ENCODE data around the gene GDF10. TPM values are rescaled to one million over a fixed set of nuclear protein-coding genes. Genes with fewer than 3 reads are reported as not detected.

The GDF10 gene
- total RNA-seq, 4 donors from 2014 or later, result 5.8 to 29.7 (median 10.8) TPM

DNA sequence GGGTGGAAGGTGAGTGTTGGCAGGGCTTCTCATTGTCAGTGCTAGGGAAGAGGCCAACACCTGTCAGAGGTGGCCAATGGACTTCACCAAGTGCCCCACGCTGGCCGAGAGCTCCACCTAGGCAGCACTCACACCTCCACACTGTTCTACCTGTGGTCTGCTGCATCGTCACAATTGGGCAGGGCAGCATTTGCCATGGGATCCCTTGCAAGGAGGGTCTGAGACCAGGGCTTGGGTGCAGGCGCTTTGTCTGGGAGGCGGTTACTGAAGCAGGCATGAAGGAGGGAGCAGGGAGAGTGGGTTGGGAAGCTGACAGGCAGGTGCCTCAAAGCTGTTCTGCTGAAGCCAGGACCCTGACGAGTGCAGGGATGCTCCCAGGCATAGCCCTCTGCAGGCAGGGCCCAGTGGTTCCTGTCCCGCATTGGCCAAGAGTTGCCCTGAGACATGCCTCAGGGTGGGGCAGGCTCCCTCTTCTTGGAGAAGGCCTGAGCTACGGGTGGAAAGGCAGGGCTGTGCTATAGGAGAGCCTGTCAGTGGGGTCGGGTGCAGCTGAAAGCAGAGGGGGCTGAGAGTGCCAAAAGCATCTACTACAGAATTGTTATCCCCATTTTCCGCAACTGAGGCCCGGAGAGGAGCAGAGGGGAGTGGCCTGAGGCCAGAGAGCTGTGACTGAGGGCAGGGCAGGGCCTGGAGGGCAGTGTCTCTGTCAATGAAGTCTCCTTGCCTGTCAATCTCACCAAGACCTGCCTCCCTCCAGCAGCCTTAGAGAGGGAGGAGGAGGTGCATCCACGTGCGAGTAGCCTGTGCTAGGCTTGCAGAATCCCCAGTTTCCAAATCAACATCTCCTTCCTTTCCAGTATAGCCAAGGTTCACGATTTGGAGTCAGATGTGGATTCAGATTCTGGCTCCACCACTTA is 52.2 kb downstream of the GDF10 start:
- H3K36me3 ChIP-seq, result no peaks in the 10 kb centered on the region
- WGBS, 2 donors (ENCODE audit: low coverage in 1 of 2), result 80 to 93% methylated on average over 1 to 3 of the region's 14 CpGs
- no peaks in the 10 kb centered on the region for H3K4me1 ChIP-seq
- no peak for ATAC-seq
- no peak overlapping the region for H3K4me3 ChIP-seq
- H3K27ac ChIP-seq, result no peak overlapping the region
- no peak for TF ChIP-seq EP300 (IDR thresholded peaks at IDR 0.05)
- TF ChIP-seq, protein P1, sequence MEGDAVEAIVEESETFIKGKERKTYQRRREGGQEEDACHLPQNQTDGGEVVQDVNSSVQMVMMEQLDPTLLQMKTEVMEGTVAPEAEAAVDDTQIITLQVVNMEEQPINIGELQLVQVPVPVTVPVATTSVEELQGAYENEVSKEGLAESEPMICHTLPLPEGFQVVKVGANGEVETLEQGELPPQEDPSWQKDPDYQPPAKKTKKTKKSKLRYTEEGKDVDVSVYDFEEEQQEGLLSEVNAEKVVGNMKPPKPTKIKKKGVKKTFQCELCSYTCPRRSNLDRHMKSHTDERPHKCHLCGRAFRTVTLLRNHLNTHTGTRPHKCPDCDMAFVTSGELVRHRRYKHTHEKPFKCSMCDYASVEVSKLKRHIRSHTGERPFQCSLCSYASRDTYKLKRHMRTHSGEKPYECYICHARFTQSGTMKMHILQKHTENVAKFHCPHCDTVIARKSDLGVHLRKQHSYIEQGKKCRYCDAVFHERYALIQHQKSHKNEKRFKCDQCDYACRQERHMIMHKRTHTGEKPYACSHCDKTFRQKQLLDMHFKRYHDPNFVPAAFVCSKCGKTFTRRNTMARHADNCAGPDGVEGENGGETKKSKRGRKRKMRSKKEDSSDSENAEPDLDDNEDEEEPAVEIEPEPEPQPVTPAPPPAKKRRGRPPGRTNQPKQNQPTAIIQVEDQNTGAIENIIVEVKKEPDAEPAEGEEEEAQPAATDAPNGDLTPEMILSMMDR (IDR thresholded peaks at IDR 0.05), result no peak
- TF ChIP-seq POLR2A (IDR thresholded peaks at IDR 0.05), result no peak
- TF ChIP-seq POLR2AphosphoS5 (IDR thresholded peaks at IDR 0.05), result no peak
- H3K27me3 ChIP-seq, result no peaks in the 10 kb centered on the region
- H3K9me3 ChIP-seq, result no peaks in the 10 kb centered on the region

DNA sequence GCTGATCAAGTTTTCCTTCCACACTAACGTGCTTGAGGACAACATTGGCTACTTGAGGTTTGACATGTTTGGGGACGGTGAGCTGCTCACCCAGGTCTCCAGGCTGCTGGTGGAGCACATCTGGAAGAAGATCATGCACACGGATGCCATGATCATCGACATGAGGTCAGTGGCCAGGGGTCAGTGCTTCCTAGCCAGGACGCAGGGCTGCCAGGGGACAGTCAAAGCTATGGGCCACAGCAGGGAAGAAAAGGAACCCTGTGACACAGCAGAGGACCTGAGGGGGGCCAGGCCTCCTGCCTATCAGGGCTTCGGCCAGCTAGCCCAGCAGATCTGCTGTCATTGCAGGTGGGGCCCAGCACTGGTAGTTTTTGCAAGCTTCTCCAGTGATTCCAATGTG is 53.4 kb downstream of the GDF10 start:
- H3K4me1 ChIP-seq, result no peaks in the 10 kb centered on the region
- ATAC-seq, result no peak
- no peaks in the 10 kb centered on the region for H3K36me3 ChIP-seq
- no peaks in the 10 kb centered on the region for H3K9me3 ChIP-seq
- no peaks in the 10 kb centered on the region for H3K27me3 ChIP-seq
- TF ChIP-seq, protein P1 (IDR thresholded peaks at IDR 0.05), result no peak
- TF ChIP-seq POLR2AphosphoS5 (IDR thresholded peaks at IDR 0.05), result no peak
- no peak for TF ChIP-seq POLR2A (IDR thresholded peaks at IDR 0.05)
- TF ChIP-seq EP300 (IDR thresholded peaks at IDR 0.05), result no peak
- no peak overlapping the region for H3K27ac ChIP-seq
- H3K4me3 ChIP-seq, result no peak overlapping the region
- WGBS, 2 donors (ENCODE audit: low coverage in 1 of 2), result no CpG with 5 or more reads among the region's 6 CpGs

DNA sequence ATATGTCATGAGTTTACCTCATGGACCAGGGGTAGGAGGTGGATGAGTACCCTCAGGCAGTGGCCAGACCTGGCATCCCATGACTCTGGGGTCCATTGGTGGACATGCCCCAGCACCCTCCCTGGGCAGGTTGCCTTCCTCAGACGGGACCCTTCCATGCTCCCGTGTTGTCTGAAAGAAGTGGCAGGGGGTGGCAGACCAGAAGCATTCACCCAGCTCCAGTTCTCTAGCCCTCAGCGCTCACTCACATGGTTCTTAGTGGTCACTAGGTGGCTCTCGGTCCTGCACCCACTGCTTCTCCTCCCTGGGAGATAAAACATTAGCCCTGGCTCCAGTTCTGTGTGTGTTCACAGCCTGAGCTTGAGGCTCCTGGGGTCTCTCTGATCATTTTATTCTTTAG is 54.2 kb downstream of the GDF10 start:
- WGBS, 2 donors (ENCODE audit: low coverage in 1 of 2), result 61 to 64% methylated on average over 3 to 4 of the region's 4 CpGs
- TF ChIP-seq POLR2A (IDR thresholded peaks at IDR 0.05) (no peak), EP300 (IDR thresholded peaks at IDR 0.05) (no peak), POLR2AphosphoS5 (IDR thresholded peaks at IDR 0.05) (no peak)
- TF ChIP-seq, protein P1 (IDR thresholded peaks at IDR 0.05), result no peak

DNA sequence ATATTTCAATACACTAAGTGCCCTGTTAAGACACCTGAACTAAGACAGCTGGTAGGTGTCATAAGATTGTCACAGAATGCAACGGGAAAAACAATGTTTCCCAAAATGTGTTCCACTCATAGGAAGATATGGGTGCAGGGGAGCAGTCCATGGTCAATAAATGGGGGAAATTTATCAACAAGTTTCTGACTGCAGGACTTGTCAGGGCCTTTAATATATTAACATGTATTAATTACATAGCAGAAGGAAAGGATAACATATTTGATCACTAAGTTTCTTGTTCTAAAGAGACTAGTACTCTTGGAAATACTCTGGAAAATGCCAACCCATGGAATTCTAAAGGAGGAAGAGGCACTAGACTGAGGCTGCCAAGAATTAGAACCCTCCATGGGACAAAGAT is 54.9 kb downstream of the GDF10 start:
- no peaks in the 10 kb centered on the region for H3K4me1 ChIP-seq
- no peak for ATAC-seq
- H3K27ac ChIP-seq, result no peak overlapping the region
- H3K4me3 ChIP-seq, result no peak overlapping the region
- TF ChIP-seq POLR2A (IDR thresholded peaks at IDR 0.05) (no peak), POLR2AphosphoS5 (IDR thresholded peaks at IDR 0.05) (no peak), EP300 (IDR thresholded peaks at IDR 0.05) (no peak)
- TF ChIP-seq, protein P1 (IDR thresholded peaks at IDR 0.05), result no peak
- H3K9me3 ChIP-seq, result no peaks in the 10 kb centered on the region
- H3K36me3 ChIP-seq, result no peaks in the 10 kb centered on the region
- WGBS, 2 donors (ENCODE audit: low coverage in 1 of 2), result 50 to 75% methylated on average over 1 of the region's 1 CpG
- H3K27me3 ChIP-seq, result no peaks in the 10 kb centered on the region

More for the DNA sequence above, 54.2 kb downstream of the GDF10 start:
- Histone ChIP-seq H3K36me3 (no peaks in the 10 kb centered on the region), H3K27me3 (no peaks in the 10 kb centered on the region), H3K4me1 (no peaks in the 10 kb centered on the region), H3K9me3 (no peaks in the 10 kb centered on the region), H3K4me3 (no peak overlapping the region), H3K27ac (no peak overlapping the region)
- ATAC-seq, result no peak

DNA sequence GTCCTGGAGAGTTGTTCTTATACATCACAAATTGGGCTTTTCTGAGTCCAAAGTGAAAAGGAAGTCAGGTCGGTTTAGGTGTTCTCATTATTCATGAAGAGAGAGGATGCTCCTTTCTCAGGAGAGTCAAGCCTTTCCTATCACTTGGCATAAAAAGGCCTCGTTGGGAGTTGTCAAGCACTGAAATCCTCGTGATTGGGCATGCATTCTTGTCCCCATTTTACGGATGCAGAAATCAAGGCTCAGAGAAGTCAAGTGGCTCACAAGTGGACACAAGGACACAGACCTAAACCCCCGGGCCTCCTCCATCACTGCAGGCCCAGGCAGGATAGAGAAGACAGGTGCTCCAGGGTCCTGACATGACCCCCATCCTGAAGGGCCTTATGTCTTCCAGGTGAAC is 56.7 kb downstream of the GDF10 start:
- Histone ChIP-seq H3K27ac (no peak overlapping the region), H3K9me3 (no peaks in the 10 kb centered on the region), H3K27me3 (no peaks in the 10 kb centered on the region), H3K36me3 (no peaks in the 10 kb centered on the region), H3K4me1 (no peaks in the 10 kb centered on the region), H3K4me3 (no peak overlapping the region)
- ATAC-seq, result no peak
- 85 to 100% methylated on average over 2 to 4 of the region's 5 CpGs for WGBS, 2 donors (ENCODE audit: low coverage in 1 of 2)
- TF ChIP-seq EP300 (IDR thresholded peaks at IDR 0.05), result no peak
- no peak for TF ChIP-seq POLR2AphosphoS5 (IDR thresholded peaks at IDR 0.05)
- TF ChIP-seq, protein P1 (IDR thresholded peaks at IDR 0.05), result no peak
- no peak for TF ChIP-seq POLR2A (IDR thresholded peaks at IDR 0.05)
